GM12864 (cell line): Measurements from ENCODE around the gene FGD6.

Source experiments
- DNase-seq: peaks from one replicate; pipeline ENCODE4 v3.0.0-alpha.2; 2011; ENCODE audit warnings: low read depth
- H3K4me3 ChIP-seq: 2 replicates; pipeline ENCODE4 v1.5.1; 2011; ENCODE audit warnings: mild to moderate bottlenecking, low read depth, low read length, control low read depth
- TF ChIP-seq, protein P1 (sequence below): IDR thresholded peaks from 2 replicates; pipeline ENCODE4 v1.5.1; 2011; ENCODE audit warnings: low read depth, mild to moderate bottlenecking, moderate library complexity, low read length, control low read depth, inconsistent platforms; ENCODE audit errors: missing control alignments

FGD6 gene

GRCh38 chr12:95258151-95258550 lies 40.9 kb upstream of the FGD6 start:
- DNase-seq = no peak
- TF ChIP-seq, protein P1, sequence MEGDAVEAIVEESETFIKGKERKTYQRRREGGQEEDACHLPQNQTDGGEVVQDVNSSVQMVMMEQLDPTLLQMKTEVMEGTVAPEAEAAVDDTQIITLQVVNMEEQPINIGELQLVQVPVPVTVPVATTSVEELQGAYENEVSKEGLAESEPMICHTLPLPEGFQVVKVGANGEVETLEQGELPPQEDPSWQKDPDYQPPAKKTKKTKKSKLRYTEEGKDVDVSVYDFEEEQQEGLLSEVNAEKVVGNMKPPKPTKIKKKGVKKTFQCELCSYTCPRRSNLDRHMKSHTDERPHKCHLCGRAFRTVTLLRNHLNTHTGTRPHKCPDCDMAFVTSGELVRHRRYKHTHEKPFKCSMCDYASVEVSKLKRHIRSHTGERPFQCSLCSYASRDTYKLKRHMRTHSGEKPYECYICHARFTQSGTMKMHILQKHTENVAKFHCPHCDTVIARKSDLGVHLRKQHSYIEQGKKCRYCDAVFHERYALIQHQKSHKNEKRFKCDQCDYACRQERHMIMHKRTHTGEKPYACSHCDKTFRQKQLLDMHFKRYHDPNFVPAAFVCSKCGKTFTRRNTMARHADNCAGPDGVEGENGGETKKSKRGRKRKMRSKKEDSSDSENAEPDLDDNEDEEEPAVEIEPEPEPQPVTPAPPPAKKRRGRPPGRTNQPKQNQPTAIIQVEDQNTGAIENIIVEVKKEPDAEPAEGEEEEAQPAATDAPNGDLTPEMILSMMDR = no peak
- H3K4me3 ChIP-seq = no peak overlapping the region

- no peak for DNase-seq
- H3K4me3 ChIP-seq = no peak overlapping the region
- TF ChIP-seq, protein P1 = no peak
These were observed 40.3 kb upstream of the FGD6 start for GRCh38 chr12:95257541-95257940.

DNA sequence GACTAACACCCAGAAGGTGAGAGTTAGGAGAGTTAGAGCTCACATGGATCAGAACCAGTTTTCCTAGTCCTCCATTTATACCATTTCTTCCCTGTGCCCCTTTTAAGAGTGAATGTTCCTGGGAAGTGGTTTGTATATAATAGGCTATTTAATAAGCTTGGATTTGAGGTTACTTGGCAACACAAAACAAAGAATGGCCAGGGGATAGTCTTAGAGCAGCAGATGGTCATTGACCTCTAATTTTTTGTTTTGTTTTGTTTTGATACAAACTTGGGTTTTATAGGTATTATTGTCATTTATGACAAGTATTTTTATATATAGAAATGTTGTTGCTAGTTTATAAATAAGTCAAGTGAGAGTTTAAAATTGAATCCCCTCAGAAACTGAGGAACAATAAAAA lies 36.1 kb upstream of the FGD6 start:
- DNase-seq = no peak
- H3K4me3 ChIP-seq = no peak overlapping the region
- TF ChIP-seq, protein P1 = no peak

- TF ChIP-seq, protein P1 = no peak
- DNase-seq = no peak
These were observed 31.5 kb upstream of the FGD6 start for GRCh38 chr12:95248604-95249360.

DNA sequence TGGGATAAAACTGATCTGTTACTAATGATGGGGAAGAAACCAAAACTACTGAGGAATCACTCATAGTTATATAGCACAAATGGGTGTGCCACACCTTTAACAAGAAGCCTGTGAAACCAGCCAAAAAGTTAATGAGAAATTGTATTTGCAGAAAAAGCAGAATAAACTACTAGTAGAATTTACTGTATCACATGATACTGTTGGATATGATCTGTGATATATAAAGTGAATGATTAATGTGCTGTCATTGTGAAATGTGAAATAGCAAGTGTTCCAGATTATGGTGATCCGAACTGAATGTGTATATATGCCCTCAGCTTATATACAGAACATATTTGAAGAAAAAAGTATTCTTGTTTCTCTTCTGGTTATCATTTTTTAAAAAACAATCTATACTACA lies 30.8 kb upstream of the FGD6 start:
- TF ChIP-seq, protein P1 = no peak
- H3K4me3 ChIP-seq = no peak overlapping the region
- no peak for DNase-seq

More at GRCh38 chr12:95248604-95249360, 31.5 kb upstream of the FGD6 start:
- H3K4me3 ChIP-seq = no peak overlapping the region

- TF ChIP-seq, protein P1 = no peak
- DNase-seq = no peak
- no peak overlapping the region for H3K4me3 ChIP-seq
These were observed 27.1 kb upstream of the FGD6 start for GRCh38 chr12:95244350-95244749.
